Activated CD8-positive, alpha-beta T cell treated with anti-CD3 and anti-CD28 coated beads, Interleukin-2, amount 10 ng/mL, durations not matched to agents 7 days and 5 days (primary cell): ENCODE measurements around the gene ZNF444. TPM values are rescaled to one million over a fixed set of nuclear protein-coding genes. Genes with fewer than 3 reads are reported as not detected.
A peak's percentile ranks its signal among the peaks of the same experiment; 100 is the strongest.

Experiments used
- ATAC-seq: fragments of 150-1000 bp; cut with Tn5 transposase; one replicate; pipeline ENCODE4 v1.10.0; 2021; ENCODE audit warnings: moderate library complexity
- CTCF ChIA-PET: fragments of 350-600 bp; sonication (Branson Sonifier 250); formaldehyde crosslinking; loops from one replicate; lab custom pipeline; 2021; ENCODE audit warnings: antibody characterized with exemption; lab: Charles Lee
- POLR2A ChIA-PET: fragments of 350-600 bp; sonication (Branson Sonifier 250); formaldehyde crosslinking; loops from one replicate; lab custom pipeline; 2021; ENCODE audit warnings: antibody characterized with exemption; lab: Charles Lee
- DNase-seq: peaks from one replicate; pipeline ENCODE4 v3.0.0-alpha.2; 2020
- H3K27ac Mint-ChIP-seq: one replicate; pipeline ENCODE4 v1.8.0; 2021; ENCODE audit warnings: mild to moderate bottlenecking, mixed read lengths
- H3K27me3 Mint-ChIP-seq: one replicate; pipeline ENCODE4 v1.8.0; 2021; ENCODE audit warnings: low read depth, mixed read lengths
- H3K36me3 Mint-ChIP-seq: one replicate; pipeline ENCODE4 v1.8.0; 2021; ENCODE audit warnings: low read depth, mixed read lengths
- H3K4me1 Mint-ChIP-seq: one replicate; pipeline ENCODE4 v1.8.0; 2021; ENCODE audit warnings: low read depth, mixed read lengths
- H3K4me3 Mint-ChIP-seq: one replicate; pipeline ENCODE4 v1.8.0; 2021; ENCODE audit warnings: mild to moderate bottlenecking, mixed read lengths
- H3K9me3 Mint-ChIP-seq: one replicate; pipeline ENCODE4 v1.8.0; 2022; ENCODE audit warnings: mixed read lengths; ENCODE audit not compliant: insufficient read depth
- total RNA-seq, 2 experiments: library from RNA; stranded (reverse); gene quantifications; one replicate each; pipeline ENCODE4 v1.2.3, GENCODE V29; 2021

ZNF444 gene
- total RNA-seq, 2 experiments from 2014 or later, result 29.3 to 30.1 TPM

DNA sequence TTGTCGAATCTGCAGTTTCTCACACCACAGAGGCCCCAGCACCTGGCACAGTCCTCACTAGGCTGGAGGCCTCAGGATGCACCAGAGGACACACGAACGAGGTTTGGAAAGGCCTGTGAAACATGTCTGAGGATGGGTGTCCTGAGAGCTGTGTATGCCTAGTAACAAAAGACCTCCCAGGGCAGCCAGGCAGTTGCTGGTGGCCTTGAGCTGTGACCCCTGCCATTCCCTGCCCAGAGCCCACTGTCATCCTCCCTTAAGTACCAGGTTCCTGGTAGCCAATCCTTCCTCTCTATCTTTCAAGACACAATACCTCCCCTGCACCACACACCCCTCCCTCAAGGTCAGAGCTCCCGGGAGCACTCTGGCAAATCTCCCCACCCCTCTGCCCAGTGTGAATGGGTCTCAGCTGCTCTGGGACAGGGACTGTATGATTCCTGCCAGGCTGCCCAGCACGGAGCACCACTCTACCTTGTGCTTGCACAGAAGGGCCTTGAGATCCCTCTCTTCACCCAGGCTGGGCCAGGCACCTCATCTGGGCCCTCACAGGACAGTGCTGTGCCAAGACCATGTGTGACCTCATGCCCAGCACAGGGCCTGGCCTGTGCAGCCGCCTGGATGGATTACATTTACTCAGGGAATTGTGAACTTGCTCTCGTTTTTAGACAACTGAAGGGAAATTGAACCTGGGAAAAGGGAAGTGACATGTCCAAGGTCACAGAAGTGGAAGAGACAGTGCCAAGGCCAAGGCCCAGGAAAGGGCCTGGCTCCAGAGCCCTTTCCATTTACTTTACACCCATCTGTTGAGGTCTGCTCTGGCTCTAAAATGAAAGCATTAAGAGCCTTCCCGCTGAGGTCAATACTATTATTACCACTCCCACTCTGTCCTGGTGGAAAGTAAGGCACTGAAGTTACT is 22.2 kb upstream of the ZNF444 start:
- POLR2A ChIA-PET, result interaction anchor here (0.6 to 2.2 kb wide), 5 partner anchors 7 to 195 kb away, joined by 3 to 6 read pairs (median 4); partner anchors contain the start of gene ZNF444
- peak overlapping the region; percentile 95 for H3K27ac Mint-ChIP-seq
- peaks cover 9% of the 10 kb centered on the region for H3K36me3 Mint-ChIP-seq
- H3K9me3 Mint-ChIP-seq, result no peaks in the 10 kb centered on the region
- H3K4me3 Mint-ChIP-seq, result peak overlapping the region; percentile 86
- ATAC-seq (no peak), DNase-seq (no peak)
- H3K4me1 Mint-ChIP-seq, result peaks cover 44% of the 10 kb centered on the region
- H3K27me3 Mint-ChIP-seq, result no peaks in the 10 kb centered on the region
- CTCF ChIA-PET, result no interaction called here

DNA sequence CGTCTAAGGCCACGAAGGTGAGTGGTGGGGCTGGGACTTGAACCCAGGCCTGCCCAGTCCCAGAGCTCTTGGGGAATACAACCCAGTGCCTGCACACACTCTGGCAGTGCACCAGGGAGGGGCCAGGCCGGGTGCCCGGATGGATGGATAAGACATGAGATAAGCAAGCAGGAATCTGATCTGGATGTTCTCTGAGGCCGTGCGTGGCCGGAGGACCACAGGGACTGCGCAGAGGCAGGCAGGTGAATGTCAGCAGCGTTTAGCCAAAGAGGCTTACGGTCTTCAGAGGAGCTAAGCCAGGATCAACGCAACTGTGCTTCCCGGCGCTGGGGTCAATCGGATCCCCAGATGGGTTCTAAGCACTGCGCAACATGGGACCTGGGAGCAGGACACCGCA is 21.5 kb upstream of the ZNF444 start:
- no peaks in the 10 kb centered on the region for H3K9me3 Mint-ChIP-seq
- ATAC-seq (no peak), DNase-seq (no peak)
- ChIA-PET CTCF (no interaction called here), POLR2A (interaction anchor here (0.5 to 2.2 kb wide), 5 partner anchors 8 to 194 kb away, joined by 4 to 6 read pairs (median 4); partner anchors contain the start of gene ZNF444)
- H3K36me3 Mint-ChIP-seq, result peaks cover 9% of the 10 kb centered on the region
- H3K27me3 Mint-ChIP-seq, result no peaks in the 10 kb centered on the region
- H3K4me1 Mint-ChIP-seq, result peaks cover 43% of the 10 kb centered on the region
- peak overlapping the region; percentile 95 for H3K27ac Mint-ChIP-seq
- peak overlapping the region; percentile 86 for H3K4me3 Mint-ChIP-seq

DNA sequence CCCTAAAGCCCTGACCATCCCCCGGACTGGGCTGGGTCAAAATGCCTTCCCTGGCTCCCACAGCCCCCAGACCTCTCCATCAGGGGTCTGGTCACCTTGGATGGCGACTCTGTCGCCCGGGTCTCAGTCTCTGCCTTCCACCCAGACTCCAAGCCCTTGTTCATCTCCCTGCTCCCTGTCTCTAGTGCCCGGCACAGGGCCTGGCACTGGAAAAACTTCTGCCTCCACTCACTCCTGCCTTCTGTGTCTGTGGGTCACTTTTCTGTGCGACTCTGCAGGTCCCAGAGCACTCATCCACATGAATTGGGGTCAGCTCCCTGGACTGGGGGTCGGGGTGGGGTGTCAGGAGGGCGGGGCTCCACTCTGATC is 21.1 kb upstream of the ZNF444 start:
- Mint-ChIP-seq H3K9me3 (no peaks in the 10 kb centered on the region), H3K27ac (peak overlapping the region; percentile 95), H3K4me3 (peak overlapping the region; percentile 86), H3K4me1 (peaks cover 41% of the 10 kb centered on the region), H3K27me3 (no peaks in the 10 kb centered on the region), H3K36me3 (peaks cover 9% of the 10 kb centered on the region)
- CTCF ChIA-PET, result no interaction called here
- no peak for DNase-seq
- ATAC-seq, result no peak
- POLR2A ChIA-PET, result interaction anchor here (0.5 to 2.2 kb wide), 5 partner anchors 8 to 194 kb away, joined by 3 to 6 read pairs (median 4); partner anchors contain the start of gene ZNF444

DNA sequence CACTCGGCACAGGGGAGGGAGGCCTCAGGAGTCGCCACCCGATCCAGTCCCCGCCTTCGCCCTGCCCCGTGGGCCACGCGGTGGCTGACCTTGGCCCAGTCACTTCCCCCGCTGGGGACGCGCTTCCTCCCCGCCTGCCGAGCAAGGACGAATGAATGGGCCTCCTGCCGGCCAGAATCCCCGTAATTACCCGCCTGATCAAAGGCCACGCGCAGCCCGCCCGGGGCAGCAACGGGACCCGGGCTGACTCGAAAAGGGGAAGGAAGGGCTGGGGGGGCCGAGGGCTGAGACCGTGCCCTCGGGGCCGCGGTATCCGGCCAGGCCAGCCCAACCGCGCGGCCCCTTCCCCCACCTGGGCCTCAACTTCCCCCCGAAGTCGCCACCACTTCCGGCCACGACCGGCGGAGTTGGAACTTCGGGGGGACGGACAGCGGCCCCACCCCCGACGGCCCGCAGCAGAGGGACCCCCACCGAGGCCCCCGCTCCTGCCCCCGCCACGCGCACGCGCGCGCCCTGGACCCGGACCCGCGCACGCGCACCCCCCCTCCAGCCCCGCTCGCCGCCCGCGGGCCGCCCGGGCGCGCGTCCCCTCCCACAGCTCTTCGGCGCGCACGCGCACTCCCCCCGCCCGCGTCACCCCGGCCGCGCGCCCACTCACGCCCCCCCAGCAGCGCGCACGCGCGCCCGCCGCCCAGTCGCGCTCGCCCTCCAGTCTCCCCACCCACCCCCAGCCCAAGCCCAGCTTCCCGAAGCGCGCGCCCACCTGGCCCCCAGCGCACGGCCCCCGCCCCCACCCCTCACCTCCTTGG is 20.5 kb upstream of the ZNF444 start:
- H3K27me3 Mint-ChIP-seq, result no peaks in the 10 kb centered on the region
- H3K36me3 Mint-ChIP-seq, result peaks cover 9% of the 10 kb centered on the region
- H3K4me1 Mint-ChIP-seq, result peaks cover 42% of the 10 kb centered on the region
- peak; percentile 83 for DNase-seq
- ChIA-PET POLR2A (interaction anchor here (0.5 to 2.2 kb wide), 11 partner anchors 9 to 194 kb away, joined by 3 to 10 read pairs (median 5); partner anchors contain the start of genes ZNF444 and ZSCAN5A), CTCF (no interaction called here)
- peak overlapping the region; percentile 95 for H3K27ac Mint-ChIP-seq
- peak overlapping the region; percentile 86 for H3K4me3 Mint-ChIP-seq
- H3K9me3 Mint-ChIP-seq, result no peaks in the 10 kb centered on the region
- ATAC-seq, result peak; percentile 40

DNA sequence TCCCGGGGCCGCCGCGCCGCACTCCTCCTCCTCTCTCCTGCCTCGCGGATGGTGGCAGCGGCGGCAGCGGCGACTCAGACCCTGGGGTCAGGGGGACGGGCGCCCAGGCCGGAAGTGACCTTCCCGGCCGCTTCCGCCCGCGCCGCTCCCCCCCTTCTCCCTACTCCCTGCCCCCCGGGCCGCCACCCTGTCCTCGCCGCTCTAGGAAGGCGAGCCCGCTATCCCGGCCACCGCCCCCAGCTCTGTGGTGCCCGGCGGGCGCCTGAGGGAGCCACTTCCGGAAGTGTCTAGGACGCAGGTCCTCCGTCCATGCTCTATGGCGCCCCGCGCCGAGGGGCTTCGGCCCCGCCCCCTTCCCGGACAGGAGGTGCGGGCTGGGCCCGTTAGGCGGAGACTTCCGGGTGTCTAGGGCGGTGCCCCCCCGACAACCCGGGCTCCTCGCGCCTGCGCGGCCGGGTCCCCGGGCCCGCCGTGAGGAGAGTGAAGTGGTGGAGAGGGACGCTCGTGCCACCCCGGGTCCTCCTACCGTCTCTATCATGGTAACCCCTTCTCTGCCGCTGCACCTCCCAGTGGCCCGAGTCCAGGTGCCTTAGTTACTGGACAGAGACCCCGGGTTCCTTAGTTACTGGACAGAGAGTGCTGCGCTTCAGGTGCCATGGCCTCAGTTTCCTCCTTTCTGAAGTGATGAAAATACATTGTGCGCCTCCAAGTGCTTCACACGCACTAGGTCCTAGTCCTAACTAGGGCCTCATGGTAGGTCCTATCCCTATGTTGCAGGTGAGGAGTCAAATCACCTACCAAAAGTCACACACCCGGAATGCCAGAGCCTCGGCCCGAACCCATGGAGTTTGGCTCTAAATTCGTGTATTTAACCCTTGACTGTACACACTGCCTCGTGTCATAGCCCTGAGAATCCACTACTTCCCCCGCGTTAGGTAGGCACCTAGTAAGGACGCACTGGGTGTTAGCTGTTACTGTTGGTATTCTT is 19.6 kb upstream of the ZNF444 start, which contains the start of gene ZNF787:
TSS of gene ZNF787 (minus strand) at position 116 of the 988 bp plus-strand sequence. CDS start 18,078 bp downstream, outside the sequence.
- H3K9me3 Mint-ChIP-seq, result no peaks in the 10 kb centered on the region
- DNase-seq, result peak; percentile 96
- no peaks in the 10 kb centered on the region for H3K27me3 Mint-ChIP-seq
- H3K27ac Mint-ChIP-seq, result peak within 1 kb of the TSS; percentile 95
- peak within 1 kb of the TSS; percentile 86 for H3K4me3 Mint-ChIP-seq
- POLR2A ChIA-PET, result interaction anchor here (1.0 to 2.2 kb wide), 6 partner anchors 9 to 193 kb away, joined by 4 to 10 read pairs (median 6); partner anchors contain the start of genes ZNF444 and ZSCAN5A
- peaks cover 9% of the 10 kb centered on the region for H3K36me3 Mint-ChIP-seq
- H3K4me1 Mint-ChIP-seq, result peaks cover 42% of the 10 kb centered on the region
- peak; percentile 89 for ATAC-seq
- CTCF ChIA-PET, result interaction anchor here (0.7 to 1.4 kb wide), 4 partner anchors 19 to 132 kb away, joined by 3 to 6 read pairs (median 4); partner anchors contain the start of gene ZNF444

DNA sequence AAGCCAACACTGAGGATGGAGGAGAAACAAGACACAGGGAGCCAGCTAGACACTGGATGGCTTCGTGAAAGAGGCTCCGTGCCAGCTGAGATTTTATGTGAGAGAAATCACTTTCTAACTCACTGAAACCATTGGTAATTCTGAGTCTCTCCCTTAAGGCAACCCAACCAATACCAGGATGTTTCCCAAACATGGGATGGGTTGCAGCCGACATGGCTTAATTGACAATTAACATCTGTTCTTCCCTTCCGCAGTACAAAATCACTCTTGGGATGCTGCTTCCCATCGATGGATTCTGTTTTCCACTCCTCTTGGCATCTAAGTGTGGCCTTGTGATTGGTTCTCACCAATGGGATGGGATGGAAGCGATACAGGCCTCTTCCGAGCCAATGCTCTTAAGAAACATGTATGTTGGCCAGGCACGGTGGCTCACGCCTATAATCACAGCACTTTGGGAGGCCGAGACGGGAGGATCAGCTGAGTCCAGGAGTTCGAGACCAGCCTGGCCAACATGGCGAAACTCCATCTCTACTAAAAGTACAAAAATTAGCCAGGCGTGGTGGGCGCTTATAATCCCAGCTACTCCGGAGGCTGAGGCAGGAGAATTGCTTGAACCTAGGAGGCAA is 17.7 kb upstream of the ZNF444 start:
- H3K4me1 Mint-ChIP-seq, result peaks cover 37% of the 10 kb centered on the region
- DNase-seq, result no peak
- peaks cover 8% of the 10 kb centered on the region for H3K36me3 Mint-ChIP-seq
- H3K4me3 Mint-ChIP-seq, result no peak overlapping the region
- no peak for ATAC-seq
- H3K9me3 Mint-ChIP-seq, result no peaks in the 10 kb centered on the region
- no peak overlapping the region for H3K27ac Mint-ChIP-seq
- ChIA-PET POLR2A (no interaction called here), CTCF (interaction anchor here (1.4 kb wide), 1 partner anchor 42 kb away, joined by 6 read pairs; no protein-coding TSS in a partner anchor)
- H3K27me3 Mint-ChIP-seq, result no peaks in the 10 kb centered on the region

DNA sequence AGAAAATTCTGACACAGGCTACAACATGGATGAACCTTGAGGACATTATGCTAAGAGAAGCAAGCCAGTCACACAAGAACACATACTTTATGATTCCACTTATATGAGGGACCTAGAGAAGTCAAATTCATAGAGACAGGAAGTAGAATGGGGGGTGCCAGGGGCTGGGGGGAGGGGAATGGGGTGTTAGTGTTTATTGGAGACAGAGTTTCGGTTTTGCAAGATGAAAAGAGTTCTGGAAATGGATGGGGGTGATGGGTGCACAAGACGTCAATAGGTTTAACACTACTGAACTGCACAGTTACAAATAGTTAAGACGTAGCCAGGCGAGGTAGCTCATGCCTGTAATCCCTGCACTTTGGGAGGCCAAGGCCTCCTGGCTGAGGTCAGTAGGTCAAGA is 16.5 kb upstream of the ZNF444 start:
- POLR2A ChIA-PET, result no interaction called here
- CTCF ChIA-PET, result interaction anchor here (0.9 kb wide), 1 partner anchor 58 kb away, joined by 3 read pairs; no protein-coding TSS in a partner anchor
- no peak for ATAC-seq
- no peaks in the 10 kb centered on the region for H3K9me3 Mint-ChIP-seq
- no peaks in the 10 kb centered on the region for H3K27me3 Mint-ChIP-seq
- peak overlapping the region; percentile 44 for H3K27ac Mint-ChIP-seq
- H3K4me3 Mint-ChIP-seq, result no peak overlapping the region
- H3K4me1 Mint-ChIP-seq, result peaks cover 28% of the 10 kb centered on the region
- H3K36me3 Mint-ChIP-seq, result peaks cover 6% of the 10 kb centered on the region
- DNase-seq, result no peak

DNA sequence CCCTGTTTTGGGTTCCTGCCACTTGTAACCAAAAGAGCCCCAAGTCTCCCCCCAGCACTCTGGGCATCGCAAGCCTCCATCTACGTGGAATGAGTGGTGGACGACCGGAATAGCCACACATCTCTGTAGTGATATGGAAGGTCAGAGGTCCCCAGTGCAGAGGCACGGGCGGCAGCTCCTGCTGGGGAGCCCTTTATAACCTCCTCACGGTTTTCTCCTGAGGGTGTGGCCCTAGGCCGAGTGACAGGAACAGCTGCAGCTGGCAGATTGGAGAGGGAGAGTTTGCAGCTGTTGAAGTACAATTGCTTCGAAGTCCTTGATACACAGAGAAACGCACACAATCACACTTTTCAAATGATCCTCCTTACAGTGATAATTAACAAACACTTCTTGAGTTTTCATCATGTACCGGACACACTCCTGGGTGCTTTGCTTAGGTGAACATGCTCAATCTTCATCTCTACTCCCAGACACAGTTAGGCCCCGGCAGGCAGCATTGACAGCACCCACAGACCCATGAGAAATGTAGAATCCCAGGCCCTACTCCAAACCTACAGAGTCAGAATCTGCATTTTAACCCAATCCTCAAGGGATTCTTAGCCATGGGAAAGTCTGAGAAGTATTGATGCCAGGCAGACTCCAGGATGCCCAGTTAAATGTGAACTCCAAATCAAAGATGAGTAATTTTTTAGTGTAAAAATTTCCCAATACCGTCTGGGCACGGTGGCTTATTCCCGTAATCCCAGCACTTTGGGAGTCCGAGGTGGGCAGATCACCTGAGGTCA is 15.1 kb upstream of the ZNF444 start:
- no peaks in the 10 kb centered on the region for H3K9me3 Mint-ChIP-seq
- H3K4me1 Mint-ChIP-seq, result peaks cover 21% of the 10 kb centered on the region
- no peaks in the 10 kb centered on the region for H3K36me3 Mint-ChIP-seq
- CTCF ChIA-PET, result no interaction called here
- ATAC-seq (no peak), DNase-seq (no peak)
- no peaks in the 10 kb centered on the region for H3K27me3 Mint-ChIP-seq
- no peak overlapping the region for H3K4me3 Mint-ChIP-seq
- POLR2A ChIA-PET, result no interaction called here
- no peak overlapping the region for H3K27ac Mint-ChIP-seq

DNA sequence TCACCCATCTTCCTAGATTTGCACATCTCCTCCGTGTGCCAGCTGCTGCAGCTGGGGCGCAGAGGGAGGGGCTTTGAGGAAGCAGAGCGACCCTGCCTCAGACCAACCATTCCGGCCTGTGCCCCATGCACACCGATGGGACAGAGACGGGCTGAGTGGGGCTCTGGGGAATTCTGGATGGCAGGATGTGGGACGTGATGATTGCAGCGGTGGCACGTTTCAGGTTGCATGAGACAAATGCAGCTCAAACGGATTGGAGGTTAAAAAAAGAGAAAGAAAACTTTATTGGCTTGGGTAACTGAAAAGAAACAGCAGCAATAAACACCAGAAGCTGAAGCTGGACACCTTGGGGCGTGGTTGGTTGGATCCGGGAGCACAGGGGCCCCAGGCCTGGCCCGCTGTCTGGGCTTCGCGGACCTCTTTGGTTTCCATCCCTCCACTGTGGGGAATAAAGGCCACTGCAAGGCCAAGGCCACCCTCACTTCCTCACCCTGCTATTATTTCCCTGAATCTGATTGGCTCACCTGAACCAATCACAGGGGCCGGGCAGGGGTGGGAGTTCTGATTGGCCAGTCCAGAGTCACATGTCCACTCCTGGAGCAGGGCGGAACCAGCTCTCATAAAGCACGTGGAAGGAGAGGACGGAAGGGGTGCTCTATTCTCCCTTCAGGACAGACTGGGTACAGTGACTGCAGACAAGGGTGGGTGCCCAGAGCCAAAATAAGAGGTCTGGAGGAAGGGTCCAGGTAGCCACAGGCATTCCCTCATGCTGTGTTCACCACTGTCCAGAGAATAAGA is 13.9 kb upstream of the ZNF444 start:
- ChIA-PET CTCF (no interaction called here), POLR2A (no interaction called here)
- ATAC-seq (no peak), DNase-seq (no peak)
- Mint-ChIP-seq H3K4me1 (peaks cover 14% of the 10 kb centered on the region), H3K9me3 (no peaks in the 10 kb centered on the region), H3K36me3 (no peaks in the 10 kb centered on the region), H3K4me3 (no peak overlapping the region), H3K27me3 (no peaks in the 10 kb centered on the region), H3K27ac (no peak overlapping the region)
